ENCODE data around the gene GMCL2.

- no peak for TF ChIP-seq CTCF (conservative IDR thresholded peaks at IDR 0.05; ENCODE audit: low read length)
- TF ChIP-seq EZH2phosphoT487 (IDR thresholded peaks at IDR 0.05; ENCODE audit: borderline replicate concordance, low read depth, low read length): no peak
Measured at GRCh38 chr5:178222292-178222691, 35.1 kb upstream of the GMCL2 start.

Data from OCI-LY7 (cell line).